H1 (cell line): ENCODE data around the gene CLNS1A. TPM values are rescaled to one million over a fixed set of nuclear protein-coding genes. Genes with fewer than 3 reads are reported as not detected.

Experiments
- CTCF ChIA-PET: fragments of 300-600 bp; sonication (Branson Sonifier 250); formaldehyde crosslinking; loops from one replicate; lab custom pipeline; 2021; ENCODE audit not compliant: partially characterized antibody; lab: Charles Lee
- POLR2A ChIA-PET: fragments of 300-600 bp; sonication (Branson Sonifier 250); formaldehyde crosslinking; loops from one replicate; lab custom pipeline; 2021; ENCODE audit warnings: inconsistent platforms; ENCODE audit not compliant: partially characterized antibody; lab: Charles Lee
- DNase-seq, 2 experiments: peaks; one replicate each; pipeline versions ENCODE4 v3.0.0 to v3.0.0-alpha.2; 2010 to 2022; ENCODE audit warnings: low spot score in 2 of 2, low read depth in 1 of 2, mixed read lengths in 1 of 2
- FAIRE-seq: peaks from 2 replicates; lab custom pipeline; 2011; peaks lifted over from hg19 to GRCh38; lab: Jason Lieb, UNC
- H2AFZ ChIP-seq: 2 replicates; pipeline ENCODE4 v1.8.1; 2012; ENCODE audit warnings: low read length, inconsistent platforms
- H2AK5ac ChIP-seq: 2 replicates; pipeline ENCODE4 v1.6.1; 2013; ENCODE audit warnings: low read depth, low read length
- H2BK120ac ChIP-seq: replicated peaks from 2 replicates; pipeline ENCODE3; 2013; ENCODE audit warnings: low read depth, low read length, inconsistent platforms
- H2BK12ac ChIP-seq: 2 replicates; pipeline ENCODE4 v1.6.1; 2013; ENCODE audit warnings: low read depth, low read length
- H2BK15ac ChIP-seq: 2 replicates; pipeline ENCODE4 v1.6.1; 2013; ENCODE audit warnings: low read length
- H2BK20ac ChIP-seq: 2 replicates; pipeline ENCODE4 v1.6.1; 2013; ENCODE audit warnings: low read length
- H2BK5ac ChIP-seq: 2 replicates; pipeline ENCODE4 v1.6.1; 2013; ENCODE audit warnings: low read depth, low read length
- H3K14ac ChIP-seq: 2 replicates; pipeline ENCODE4 v1.6.1; 2013; ENCODE audit warnings: inconsistent platforms; ENCODE audit not compliant: insufficient read length
- H3K18ac ChIP-seq: 2 replicates; pipeline ENCODE4 v1.6.1; 2013; ENCODE audit warnings: low read length; ENCODE audit errors: extremely low read depth
- H3K23ac ChIP-seq: 2 replicates; pipeline ENCODE4 v1.6.1; 2013; ENCODE audit warnings: inconsistent platforms; ENCODE audit not compliant: insufficient read length
- H3K23me2 ChIP-seq: 2 replicates; pipeline ENCODE4 v1.6.1; 2013; ENCODE audit warnings: low read depth, low read length
- H3K27ac ChIP-seq: 2 replicates; pipeline ENCODE4 v1.6.1; 2011; ENCODE audit warnings: low read depth, low read length, inconsistent platforms
- H3K27me3 ChIP-seq, 4 experiments: replicated peaks in 1 of 4; 1 replicate in 1 of 4; 2 replicates in 3 of 4; pipeline versions ENCODE4 v1.6.1 to v1.8.1; 2011 to 2013; ENCODE audit warnings: low read length in 3 of 4, mild to moderate bottlenecking in 3 of 4, inconsistent platforms in 2 of 4, mixed read lengths in 2 of 4, moderate library complexity in 1 of 4; ENCODE audit not compliant: control insufficient read depth in 3 of 4, insufficient read depth in 3 of 4; ENCODE audit errors: extremely low read depth in 1 of 4
- H3K36me3 ChIP-seq, 4 experiments: 2 replicates each; pipeline versions ENCODE4 v1.6.1 to v1.8.1; 2011 to 2013; ENCODE audit warnings: mild to moderate bottlenecking in 4 of 4, low read length in 3 of 4, moderate library complexity in 2 of 4, control low read depth in 1 of 4, inconsistent platforms in 1 of 4; ENCODE audit not compliant: insufficient read depth in 4 of 4, control insufficient read depth in 2 of 4
- H3K4ac ChIP-seq: replicated peaks from 2 replicates; pipeline ENCODE3; 2013; ENCODE audit warnings: low read length, low read depth, mixed read lengths, inconsistent platforms; ENCODE audit not compliant: insufficient read length
- H3K4me1 ChIP-seq, 4 experiments: replicated peaks in 1 of 4; 1 replicate in 1 of 4; 2 replicates in 3 of 4; pipeline versions ENCODE4 v1.6.1 to v1.8.1; 2011 to 2013; ENCODE audit warnings: low read length in 3 of 4, inconsistent platforms in 2 of 4, mixed read lengths in 1 of 4; ENCODE audit not compliant: insufficient read depth in 4 of 4, control insufficient read depth in 3 of 4
- H3K4me2 ChIP-seq, 2 experiments: 2 replicates each; pipeline versions ENCODE4 v1.6.1 to v1.8.1; 2011 to 2013; ENCODE audit warnings: low read depth in 2 of 2, low read length in 2 of 2, control low read depth in 1 of 2, inconsistent platforms in 1 of 2, mild to moderate bottlenecking in 1 of 2; ENCODE audit not compliant: insufficient read depth in 1 of 2
- H3K4me3 ChIP-seq, 4 experiments: fragments of 200-600, 300-600 bp in 1 of 4; sonication (generic), shearing (Covaris generic), sonication (Bioruptor Twin) in 1 of 4; 2 replicates each; pipeline versions ENCODE4 v1.5.1 to v1.8.1; 2011 to 2016; ENCODE audit warnings: low read length in 4 of 4, low read depth in 3 of 4, control low read depth in 2 of 4, inconsistent platforms in 2 of 4, mild to moderate bottlenecking in 2 of 4, mixed read lengths in 1 of 4, moderate library complexity in 1 of 4; ENCODE audit not compliant: insufficient read depth in 2 of 4; ENCODE audit errors: extremely low read depth in 1 of 4
- H3K56ac ChIP-seq: replicated peaks from 2 replicates; pipeline ENCODE3; 2013; ENCODE audit warnings: low read depth, mild to moderate bottlenecking, mixed read lengths, low read length, inconsistent platforms; ENCODE audit not compliant: insufficient read length
- H3K79me1 ChIP-seq: 2 replicates; pipeline ENCODE4 v1.6.1; 2013; ENCODE audit warnings: low read depth, low read length, control low read depth
- H3K79me2 ChIP-seq, 2 experiments: 2 replicates each; pipeline versions ENCODE4 v1.6.1 to v1.8.1; 2012 to 2013; ENCODE audit warnings: low read length in 2 of 2, mild to moderate bottlenecking in 2 of 2, inconsistent platforms in 1 of 2; ENCODE audit not compliant: insufficient read depth in 2 of 2, control insufficient read depth in 1 of 2
- H3K9ac ChIP-seq, 4 experiments: replicated peaks in 1 of 4; 1 replicate in 1 of 4; 2 replicates in 3 of 4; pipeline versions ENCODE4 v1.6.1 to v1.8.1; 2011 to 2013; ENCODE audit warnings: low read depth in 3 of 4, low read length in 3 of 4, control low read depth in 2 of 4, mild to moderate bottlenecking in 2 of 4, moderate library complexity in 2 of 4, inconsistent platforms in 1 of 4; ENCODE audit errors: extremely low read depth in 1 of 4
- H3K9me3 ChIP-seq, 2 experiments: 2 replicates each; pipeline versions ENCODE4 v1.6.1 to v1.8.1; 2012 to 2013; ENCODE audit warnings: mild to moderate bottlenecking in 2 of 2, moderate library complexity in 2 of 2, control low read depth in 1 of 2, inconsistent platforms in 1 of 2, low read depth in 1 of 2, low read length in 1 of 2, mixed read lengths in 1 of 2; ENCODE audit not compliant: insufficient read depth in 2 of 2
- H4K20me1 ChIP-seq, 2 experiments: replicated peaks in 1 of 2; 2 replicates each; pipeline versions ENCODE3 to v1.8.1; 2011 to 2013; ENCODE audit warnings: inconsistent platforms in 2 of 2, low read length in 2 of 2, mild to moderate bottlenecking in 1 of 2; ENCODE audit not compliant: insufficient read depth in 2 of 2, control insufficient read depth in 1 of 2
- H4K5ac ChIP-seq: 2 replicates; pipeline ENCODE4 v1.6.1; 2013; ENCODE audit warnings: low read length, low read depth, mixed read lengths, inconsistent platforms; ENCODE audit not compliant: insufficient read length
- H4K8ac ChIP-seq: 2 replicates; pipeline ENCODE4 v1.8.0; 2013; ENCODE audit warnings: mild to moderate bottlenecking, moderate library complexity, low read length, inconsistent platforms; ENCODE audit not compliant: insufficient read depth; ENCODE audit errors: extremely low read depth
- H4K91ac ChIP-seq: replicated peaks from 2 replicates; pipeline ENCODE3; 2013; ENCODE audit warnings: low read length, mixed read lengths, inconsistent platforms; ENCODE audit not compliant: insufficient read length
- CHD1 ChIP-seq: IDR thresholded peaks from 2 replicates; pipeline ENCODE4 v1.6.1; 2012; ENCODE audit warnings: low read depth, low read length, improper control_type of control experiment
- CTCF ChIP-seq, 3 experiments: IDR thresholded peaks; 1 replicate in 2 of 3; 2 replicates in 1 of 3; pipeline versions ENCODE4 v1.5.1 to v1.6.1; 2011; ENCODE audit warnings: low read length in 3 of 3, mild to moderate bottlenecking in 3 of 3, inconsistent platforms in 2 of 3, low read depth in 1 of 3, moderate library complexity in 1 of 3; ENCODE audit not compliant: insufficient read depth in 1 of 3; ENCODE audit errors: control extremely low read depth in 1 of 3
- FOSL1 ChIP-seq: IDR thresholded peaks from 2 replicates; pipeline ENCODE4 v1.6.1; 2011; ENCODE audit warnings: mild to moderate bottlenecking, low read depth, low read length, moderate library complexity; ENCODE audit not compliant: insufficient read depth
- GABPA ChIP-seq: IDR thresholded peaks from 2 replicates; pipeline ENCODE4 v1.6.1; 2011; ENCODE audit warnings: mild to moderate bottlenecking, low read length, moderate library complexity, borderline replicate concordance; ENCODE audit not compliant: insufficient read depth
- HDAC6 ChIP-seq: IDR thresholded peaks from one replicate; pipeline ENCODE4 v1.7.1; 2012; ENCODE audit warnings: low read depth, mild to moderate bottlenecking, inconsistent platforms, low read length, moderate library complexity
- MAFK ChIP-seq: IDR thresholded peaks from 2 replicates; pipeline ENCODE4 v1.6.1; 2012; ENCODE audit warnings: low read depth, mild to moderate bottlenecking, improper control_type of control experiment, low read length
- NRF1 ChIP-seq: IDR thresholded peaks from 2 replicates; pipeline ENCODE4 v1.6.1; 2011; ENCODE audit warnings: mild to moderate bottlenecking, low read depth, low read length, improper control_type of control experiment
- RXRA ChIP-seq: IDR thresholded peaks from 2 replicates; pipeline ENCODE4 v1.6.1; 2011; ENCODE audit warnings: low read depth, mild to moderate bottlenecking, low read length, moderate library complexity; ENCODE audit not compliant: insufficient read depth
- SIN3A ChIP-seq, 2 experiments: IDR thresholded peaks in 1 of 2; conservative IDR thresholded peaks in 1 of 2; 2 replicates each; pipeline ENCODE4 v1.6.1; 2011 to 2012; ENCODE audit warnings: low read length in 2 of 2, improper control_type of control experiment in 1 of 2, low read depth in 1 of 2, mild to moderate bottlenecking in 1 of 2
- SIRT6 ChIP-seq: IDR thresholded peaks from one replicate; pipeline ENCODE4 v1.7.1; 2012; ENCODE audit warnings: low read length, inconsistent platforms
- SP2 ChIP-seq: IDR thresholded peaks from 2 replicates; pipeline ENCODE4 v1.6.1; 2012; ENCODE audit warnings: mild to moderate bottlenecking, low read length, inconsistent platforms
- TEAD4 ChIP-seq: IDR thresholded peaks from 2 replicates; pipeline ENCODE4 v1.6.1; 2012; ENCODE audit warnings: low read depth, low read length, inconsistent platforms, mixed read lengths
- WGBS, 2 experiments: shearing (Covaris generic) in 1 of 2; methylation state at CpG; one replicate each; pipeline versions ENCODE4 v1.1.6 to v1.1.7; 2013 to 2015; ENCODE audit warnings: low lambda C conversion rate in 2 of 2, mixed read lengths in 2 of 2, inconsistent platforms in 1 of 2, low coverage in 1 of 2, missing lambda C conversion rate in 1 of 2; ENCODE audit not compliant: insufficient replicate concordance in 2 of 2, insufficient coverage in 1 of 2, insufficient read length in 1 of 2; ENCODE audit errors: extremely low coverage in 1 of 2, missing lambda C conversion rate in 1 of 2; 5-methylcytosine and 5-hydroxymethylcytosine counted together
- polyA plus RNA-seq, 7 experiments: library from polyadenylated mRNA; depleted of rRNA in 3 of 7; stranded (reverse) in 5 of 7; unstranded in 2 of 7; fragments of >200 nt in 5 of 7; fragments of 200-250 nt in 2 of 7; gene quantifications; 1 replicate in 5 of 7; 2 replicates in 1 of 7; 4 replicates in 1 of 7; pipeline versions ENCODE4 v1.2.1 to v1.2.3, GENCODE V29; 2011 to 2013; ENCODE audit warnings: missing spikeins in 2 of 7, mixed read lengths in 2 of 7
- total RNA-seq: library from RNA; stranded (reverse); fragmentation: NEBNext Ultra II Directional; extraction: Animal tissue kit (Norgen Biotek cat#: 25700); gene quantifications from 2 replicates; pipeline ENCODE4 v1.2.1, GENCODE V29; 2021

The CLNS1A gene
- total and polyA plus RNA-seq, 2 of the 8 experiments (the other 6 are each of a cell fraction or from before 2014, with no cell fraction given), result 136 to 177 TPM

- Histone ChIP-seq H3K56ac (no peak overlapping the region), H4K20me1 (no peaks in the 10 kb centered on the region), H2BK15ac (no peak overlapping the region), H3K9ac (no peak overlapping the region), H3K79me2 (no peaks in the 10 kb centered on the region), H2BK20ac (no peak overlapping the region), H3K23me2 (no peaks in the 10 kb centered on the region; the same call in 1 of the 2 replicates), H2AK5ac (no peak overlapping the region), H3K27ac (no peak overlapping the region), H2BK120ac (no peak overlapping the region), H3K18ac (no peak overlapping the region), H3K27me3 (no peaks in the 10 kb centered on the region), H3K4me3 (no peak overlapping the region), H3K14ac (no peak overlapping the region), H3K79me1 (no peaks in the 10 kb centered on the region), H2BK12ac (no peak overlapping the region), H3K4ac (no peak overlapping the region), H2BK5ac (no peak overlapping the region), H4K8ac (no peak overlapping the region), H3K23ac (no peak overlapping the region), H3K4me2 (no peak overlapping the region), H3K4me1 (no peaks in the 10 kb centered on the region), H4K5ac (no peak overlapping the region), H3K36me3 (peaks cover 0 to 5% (median 0%) of the 10 kb centered on the region in 4 experiments; a peak in 3 of 8 replicates), H4K91ac (no peak overlapping the region), H3K9me3 (no peaks in the 10 kb centered on the region), H2AFZ (no peak overlapping the region)
- POLR2A ChIA-PET, result interaction anchor here (0.6 to 1.2 kb wide), 2 partner anchors 75 to 227 kb away, joined by 3 to 4 read pairs; no protein-coding TSS in a partner anchor
- no peak for FAIRE-seq
- WGBS, 2 experiments, result 94% methylated on average over 1 of the region's 1 CpG; no CpG with 5 or more reads in 1 of the 2 experiments
- DNase-seq, result no peak
- CTCF ChIA-PET, result no interaction called here
- no peak for TF ChIP-seq TEAD4
- no peak for TF ChIP-seq MAFK
- TF ChIP-seq SP2, result no peak
- TF ChIP-seq SIRT6, result no peak
- TF ChIP-seq GABPA, result no peak
- TF ChIP-seq SIN3A (conservative IDR thresholded peaks at IDR 0.05 in 1 of 2, IDR thresholded peaks at IDR 0.05 in 1 of 2; ENCODE audit: low read depth in 1 of 2, low read length in 2 of 2), result no peak
- TF ChIP-seq NRF1, result no peak
- TF ChIP-seq CTCF (IDR thresholded peaks at IDR 0.05; ENCODE audit: control extremely low read depth in 1 of 3, insufficient read depth in 1 of 3, low read depth in 1 of 3, low read length in 3 of 3), result no peak
- no peak for TF ChIP-seq HDAC6
- no peak for TF ChIP-seq FOSL1
- TF ChIP-seq CHD1, result no peak
- TF ChIP-seq RXRA, result no peak
These were observed 23.4 kb upstream of the CLNS1A start for GRCh38 chr11:77660947-77661346.
